Fibroblast of villous mesenchyme (primary cell): ENCODE data around the gene ZNF580. TPM values are rescaled to one million over a fixed set of nuclear protein-coding genes. Genes with fewer than 3 reads are reported as not detected.
A peak's percentile ranks its signal among the peaks of the same experiment; 100 is the strongest.

Experiments
- DNase-seq: peaks from one replicate; pipeline ENCODE4 v3.0.0-alpha.2; 2010; ENCODE audit warnings: low read depth
- H3K4me3 ChIP-seq: 2 replicates; pipeline ENCODE4 v1.5.1; 2011; ENCODE audit warnings: low read depth, mild to moderate bottlenecking, low read length
- CTCF ChIP-seq: IDR thresholded peaks from 2 replicates; pipeline ENCODE4 v1.5.1; 2012; ENCODE audit warnings: low read depth, mild to moderate bottlenecking, low read length; ENCODE audit not compliant: insufficient read depth
- total RNA-seq: library from RNA; depleted of rRNA; stranded (reverse); fragments of >200 nt; gene quantifications from 2 replicates; pipeline ENCODE4 v1.2.3, GENCODE V29; 2012

The ZNF580 gene
- total RNA-seq, 1 donor: 5.6 TPM

DNA sequence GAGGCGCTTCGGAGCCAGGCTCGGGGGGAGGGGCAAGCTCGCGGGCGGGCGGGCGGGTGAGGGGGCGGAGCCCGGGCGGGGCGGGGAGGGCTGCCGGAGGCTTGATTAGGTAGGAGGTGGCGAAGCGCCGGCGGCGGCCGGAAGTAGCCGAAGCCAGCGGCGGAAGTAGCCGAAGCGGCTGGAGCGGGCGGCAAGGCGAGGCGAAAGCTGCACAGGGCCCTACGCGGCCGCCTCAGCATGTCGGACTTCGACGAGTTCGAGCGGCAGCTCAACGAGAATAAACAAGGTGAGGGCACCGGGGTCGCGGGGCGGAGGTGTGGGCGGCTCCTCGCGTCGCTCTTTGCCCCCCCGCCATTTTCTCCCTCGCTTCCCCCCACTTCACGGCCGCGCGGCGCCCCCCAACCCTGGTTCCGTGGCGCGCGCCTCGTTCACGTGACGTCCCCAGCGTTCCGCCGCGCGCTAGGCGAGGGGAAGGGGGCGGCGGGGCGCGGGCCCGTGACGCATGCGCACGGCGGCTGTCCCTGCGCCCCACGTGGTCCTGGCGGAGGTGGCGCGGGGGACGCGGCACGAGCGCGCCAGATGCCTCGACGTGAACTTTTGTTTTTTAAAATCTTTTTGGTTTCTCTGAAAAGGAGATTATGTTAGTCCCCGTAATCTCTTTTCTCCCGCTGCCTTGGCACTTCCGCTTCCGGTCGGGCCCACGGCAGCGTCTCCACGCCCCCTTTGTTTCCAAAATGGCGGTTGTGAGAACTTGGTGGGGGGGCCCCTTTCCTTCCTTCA, 14.3 kb downstream of the ZNF580 start, which contains the start of gene U2AF2:
Gene U2AF2 (plus strand): TSS at position 168 of the 780 bp plus-strand sequence. CDS start 70 bp downstream, at position 238.
- peak within 1 kb of the TSS; percentile 77 for H3K4me3 ChIP-seq
- DNase-seq: peak; percentile 94
- TF ChIP-seq CTCF: no peak

DNA sequence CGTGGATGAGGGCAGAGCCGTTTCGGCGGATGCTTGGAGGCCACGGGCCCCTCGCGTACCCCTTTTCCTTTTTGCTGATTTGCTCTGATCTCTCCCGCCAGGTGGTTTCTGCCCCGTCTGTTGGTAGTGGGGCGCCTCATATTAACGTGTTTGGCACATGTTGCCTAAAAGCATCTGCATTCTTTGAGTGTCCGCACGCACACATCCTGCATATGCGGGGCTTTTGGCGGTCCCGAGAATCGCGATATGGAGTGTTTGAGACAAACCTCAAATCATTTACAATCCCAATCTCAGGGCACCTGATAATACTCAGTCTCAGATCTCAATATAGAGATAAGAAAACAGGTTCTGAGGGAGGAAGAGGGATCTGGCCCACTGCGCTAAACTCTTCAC, 14.8 kb downstream of the ZNF580 start:
- peak overlapping the region; percentile 77 for H3K4me3 ChIP-seq
- DNase-seq: no peak
- TF ChIP-seq CTCF: no peak

DNA sequence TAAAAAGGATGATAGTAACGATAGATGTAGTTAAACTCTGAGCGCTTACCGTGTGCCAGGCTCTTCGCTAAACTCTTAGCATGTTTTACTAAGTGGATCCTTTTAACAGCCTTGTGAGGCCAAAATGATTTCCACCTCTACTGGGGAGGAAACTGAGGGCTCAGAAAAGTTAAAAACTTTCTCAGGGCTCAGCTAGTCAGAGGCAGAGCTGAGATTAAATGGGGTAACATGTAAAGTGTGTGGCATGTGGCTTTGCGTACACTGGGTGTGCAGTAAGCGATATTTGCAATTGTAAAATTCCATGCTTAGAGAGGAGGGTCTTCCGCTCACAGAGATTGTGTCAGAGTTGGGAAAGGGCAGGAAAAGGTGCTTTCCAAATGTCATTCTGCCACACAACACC, 15.8 kb downstream of the ZNF580 start:
- H3K4me3 ChIP-seq: peak overlapping the region; percentile 77
- no peak for DNase-seq
- no peak for TF ChIP-seq CTCF

DNA sequence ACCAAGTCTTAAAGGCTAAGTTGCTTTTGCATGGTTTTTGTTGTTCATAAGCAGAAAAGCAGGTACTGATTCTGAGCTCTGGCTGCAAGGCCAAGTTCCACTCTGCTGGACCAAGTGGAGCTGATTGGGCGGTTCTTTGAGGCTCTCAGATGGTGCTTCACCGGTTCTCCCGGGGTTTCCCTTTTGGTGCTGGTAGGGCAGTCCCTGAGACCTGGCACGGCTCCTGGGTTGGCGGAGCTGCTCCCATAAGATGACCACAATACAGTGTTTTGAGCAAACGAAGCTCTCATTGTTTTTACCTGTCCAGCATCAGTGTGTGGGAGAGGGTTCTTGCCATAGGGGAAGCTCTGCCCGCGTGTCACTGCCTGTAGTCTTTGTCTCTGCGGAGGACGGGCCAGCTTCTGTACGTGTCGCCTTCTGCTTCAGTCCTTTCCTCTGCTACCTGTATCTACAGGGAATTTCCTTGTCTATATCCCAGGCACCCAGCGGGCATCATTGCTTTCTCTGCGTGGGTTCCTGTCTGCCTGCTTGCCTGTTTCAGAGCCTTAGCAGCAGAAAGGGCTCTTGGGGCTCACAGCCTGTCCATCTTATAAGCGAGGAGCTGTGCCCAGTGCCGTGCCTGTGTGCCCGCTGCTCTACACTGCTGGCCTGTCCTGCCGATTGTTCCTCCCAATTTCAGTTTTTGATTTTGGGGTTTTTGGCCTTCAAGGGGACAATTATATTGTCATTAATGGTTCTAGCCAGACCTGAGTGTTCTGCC, 16.4 kb downstream of the ZNF580 start:
- no peak for DNase-seq
- TF ChIP-seq CTCF: no peak
- peak overlapping the region; percentile 77 for H3K4me3 ChIP-seq

DNA sequence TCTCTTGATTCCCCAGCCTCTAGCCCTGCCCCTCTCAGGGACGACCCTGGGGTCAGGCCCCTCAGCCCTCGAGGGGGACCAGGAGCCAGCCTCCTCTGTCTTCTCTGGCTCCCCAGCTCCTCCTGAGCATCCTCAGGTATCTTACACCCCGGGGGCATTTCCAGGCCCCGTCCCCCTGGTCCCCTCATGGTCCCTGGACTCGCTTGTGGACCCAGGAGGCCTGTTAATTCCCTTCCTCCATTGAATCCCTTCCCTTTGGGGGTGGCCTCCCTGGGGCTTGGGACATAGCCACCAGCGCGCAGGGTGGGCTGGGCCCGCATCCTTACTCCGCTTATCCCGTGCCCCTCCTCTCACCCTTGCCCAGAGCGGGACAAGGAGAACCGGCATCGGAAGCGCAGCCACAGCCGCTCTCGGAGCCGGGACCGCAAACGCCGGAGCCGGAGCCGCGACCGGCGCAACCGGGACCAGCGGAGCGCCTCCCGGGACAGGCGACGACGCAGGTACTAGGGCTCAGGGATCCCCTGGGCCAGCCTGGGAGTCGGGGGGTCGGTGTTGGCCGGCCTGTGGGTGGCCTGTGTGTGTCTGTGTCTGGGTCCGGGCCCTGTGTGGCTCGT, 18.2 kb downstream of the ZNF580 start:
- no peak for DNase-seq
- no peak overlapping the region for H3K4me3 ChIP-seq
- TF ChIP-seq CTCF: no peak

DNA sequence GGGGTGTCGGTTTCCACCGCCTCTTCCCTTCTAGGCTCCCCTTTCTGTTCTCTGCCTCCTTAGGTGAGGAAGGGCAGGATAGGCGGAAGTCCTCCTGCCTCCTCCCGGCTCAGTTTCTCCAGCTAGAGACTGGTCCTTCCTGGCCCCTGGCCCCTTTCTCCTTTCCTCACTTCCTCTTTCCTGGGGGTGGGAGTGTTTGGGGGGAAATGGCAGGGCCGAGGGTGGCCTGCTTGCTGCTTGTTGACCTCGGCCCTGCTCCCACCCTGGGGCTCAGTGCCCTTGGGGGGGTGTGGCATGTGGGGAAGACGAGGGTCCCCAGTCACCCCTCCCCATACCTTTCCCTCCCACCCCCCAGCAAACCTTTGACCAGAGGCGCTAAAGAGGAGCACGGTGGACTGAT, 19.0 kb downstream of the ZNF580 start:
- no peak overlapping the region for H3K4me3 ChIP-seq
- TF ChIP-seq CTCF: no peak

More for the DNA sequence above, 19.0 kb downstream of the ZNF580 start:
- DNase-seq: no peak
